Mesangial cell (primary cell): ENCODE measurements around the gene ATG101. TPM values are rescaled to one million over a fixed set of nuclear protein-coding genes. Genes with fewer than 3 reads are reported as not detected.

Source experiments
- total RNA-seq: library from RNA; depleted of rRNA; stranded (reverse); fragments of >200 nt; gene quantifications from 2 replicates; pipeline ENCODE4 v1.2.3, GENCODE V29; 2015

Gene ATG101
- 33.8 and 52.6 TPM in 2 replicates for total RNA-seq

GRCh38 chr12:52069327-52070184 is at the start of gene ATG101:
Gene ATG101 (plus strand): TSS chr12:52069978. CDS start chr12:52073651, 3,673 bp downstream.

GRCh38 chr12:52050758-52051541 is 18.8 kb upstream of the ATG101 start, which contains the start of gene NR4A1:
Gene NR4A1 (plus strand): TSS chr12:52051442. CDS start chr12:52054329, 2,887 bp downstream.

GRCh38 chr12:52079576-52080402 is 10.0 kb downstream of the ATG101 start, which contains the start of gene SMIM41:
Gene SMIM41 (plus strand): TSS chr12:52079704. CDS start chr12:52079780, 76 bp downstream.

Other genes starting within 250 kb of the ATG101 start
- gene FIGNL2, start 221.3 kb upstream of the ATG101 start, total RNA-seq: 0.33 and 2.3 TPM in 2 replicates
- gene ANKRD33, start 181.9 kb upstream of the ATG101 start, total RNA-seq: not detected in 2 replicates
- gene ACVRL1, start 162.5 kb upstream of the ATG101 start, total RNA-seq: 2.1 and 3.9 TPM in 2 replicates
- 8.5 and 14.6 TPM in 2 replicates for gene ACVR1B, start 118.3 kb upstream of the ATG101 start, total RNA-seq
- 0.98 and 5.1 TPM in 2 replicates for gene TAMALIN, start 63.0 kb upstream of the ATG101 start, total RNA-seq
- 3.8 and 6.4 TPM in 2 replicates for gene NR4A1, start 18.5 kb upstream of the ATG101 start, total RNA-seq
- not detected in 2 replicates for gene SMIM41, start 9.7 kb downstream of the ATG101 start, total RNA-seq
- gene KRT80, start 122.0 kb downstream of the ATG101 start, total RNA-seq: 14.8 and 16.4 TPM in 2 replicates
- gene KRT7, start 163.3 kb downstream of the ATG101 start, total RNA-seq: 67.6 and 135 TPM in 2 replicates
- gene KRT86, start 204.7 kb downstream of the ATG101 start, total RNA-seq: 0.13 and 0.16 TPM in 2 replicates
- gene KRT81, start 221.6 kb downstream of the ATG101 start, total RNA-seq: 1.0 TPM in 1 of 2 replicates, not detected in the other